ENCODE results near the gene MKI67. TPM values are rescaled to one million over a fixed set of nuclear protein-coding genes. Genes with fewer than 3 reads are reported as not detected.

Gene MKI67
- total and polyA plus RNA-seq, 9 donors: 14.4 to 52.3 (median 38.2) TPM

- Histone ChIP-seq H3K27me3 (ENCODE audit: control insufficient read depth, insufficient read depth, low read length) (no peaks in the 10 kb centered on the region), H3K27ac (ENCODE audit: low read length) (no peak overlapping the region), H3K4me1 (ENCODE audit: control insufficient read depth, insufficient read depth, low read length) (peaks cover 12% of the 10 kb centered on the region), H3K9me3 (replicated peaks; ENCODE audit: control insufficient read depth, low read depth, low read length) (no peaks in the 10 kb centered on the region), H3K36me3 (ENCODE audit: control insufficient read depth, insufficient read depth, low read length) (no peaks in the 10 kb centered on the region), H3K4me3 (ENCODE audit: low read length) (no peak overlapping the region)
- 60% methylated on average over 8 of the region's 10 CpGs for whole genome bisulfite sequencing (ENCODE audit: insufficient coverage)
- no peak for DNase-seq
Observed at GRCh38 chr10:128086003-128086863, 40.0 kb downstream of the MKI67 start.

DNA sequence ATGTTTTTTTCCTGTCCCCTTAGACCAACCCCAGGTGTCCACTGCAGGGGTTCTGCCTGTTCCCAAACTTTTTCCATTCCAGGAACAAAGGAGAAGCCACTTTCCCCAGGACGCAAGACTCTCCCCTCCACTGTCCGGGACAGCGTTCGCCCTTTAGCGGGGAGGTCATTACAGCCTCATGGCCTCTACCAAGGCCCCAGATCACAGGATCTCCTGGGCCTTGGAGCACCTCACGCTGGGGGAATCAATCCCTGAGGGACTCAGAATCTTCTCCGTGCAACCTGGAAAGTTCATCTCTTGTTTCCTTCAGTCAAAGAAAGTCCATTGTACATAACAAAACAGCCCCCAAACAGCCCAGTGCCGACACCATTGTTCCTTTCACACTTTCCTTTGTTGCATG is 41.2 kb downstream of the MKI67 start:
- Histone ChIP-seq H3K36me3 (ENCODE audit: control insufficient read depth, insufficient read depth, low read length) (no peaks in the 10 kb centered on the region), H3K4me3 (ENCODE audit: low read length) (no peak overlapping the region), H3K9me3 (replicated peaks; ENCODE audit: control insufficient read depth, low read depth, low read length) (no peaks in the 10 kb centered on the region), H3K27ac (ENCODE audit: low read length) (no peak overlapping the region), H3K27me3 (ENCODE audit: control insufficient read depth, insufficient read depth, low read length) (no peaks in the 10 kb centered on the region), H3K4me1 (ENCODE audit: control insufficient read depth, insufficient read depth, low read length) (peaks cover 12% of the 10 kb centered on the region)
- WGBS (ENCODE audit: insufficient coverage): 81% methylated on average over 6 of the region's 8 CpGs
- no peak for DNase-seq

- WGBS (ENCODE audit: insufficient coverage): 86% methylated on average over 7 of the region's 10 CpGs
- H3K27me3 ChIP-seq (ENCODE audit: control insufficient read depth, insufficient read depth, low read length): no peaks in the 10 kb centered on the region
- H3K27ac ChIP-seq (ENCODE audit: low read length): no peak overlapping the region
- H3K4me3 ChIP-seq (ENCODE audit: low read length): no peak overlapping the region
- H3K4me1 ChIP-seq (ENCODE audit: control insufficient read depth, insufficient read depth, low read length): peaks cover 12% of the 10 kb centered on the region
- H3K36me3 ChIP-seq (ENCODE audit: control insufficient read depth, insufficient read depth, low read length): no peaks in the 10 kb centered on the region
- H3K9me3 ChIP-seq (replicated peaks; ENCODE audit: control insufficient read depth, low read depth, low read length): no peaks in the 10 kb centered on the region
- DNase-seq: no peak
Observed at GRCh38 chr10:128084364-128084763, 41.9 kb downstream of the MKI67 start.

DNA sequence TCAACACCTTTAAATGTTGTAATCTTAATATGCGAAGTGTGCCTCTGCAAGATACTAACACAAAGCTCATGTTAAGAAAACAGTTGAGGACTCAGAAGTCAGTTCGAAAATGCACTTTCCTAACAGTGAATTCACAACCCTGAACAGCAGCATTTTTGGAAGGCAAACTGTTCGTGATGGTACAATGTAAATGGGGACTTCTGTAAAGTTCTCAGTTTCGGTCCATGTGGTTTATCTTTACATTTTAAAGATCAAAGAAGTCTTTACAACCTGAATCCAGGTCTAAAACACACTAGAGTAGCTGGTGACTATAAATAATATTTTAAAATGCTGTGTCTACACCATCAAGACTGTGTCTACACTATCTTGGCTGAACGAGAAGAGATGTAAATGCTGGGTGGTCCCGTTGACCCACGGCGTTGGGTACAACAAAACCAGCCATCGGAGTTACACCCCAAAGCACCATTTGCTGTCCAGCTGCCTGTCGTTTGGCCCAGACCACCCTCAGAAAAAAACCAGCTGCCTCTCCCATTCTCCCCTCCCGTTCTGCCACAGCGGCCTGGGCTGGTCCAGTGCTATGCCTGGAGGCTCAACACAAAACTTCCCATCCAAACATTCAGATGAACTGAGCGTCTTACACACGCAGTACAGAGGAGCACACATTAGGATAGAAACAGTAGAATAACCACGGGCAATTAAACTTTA is 42.9 kb downstream of the MKI67 start:
- peaks cover 11% of the 10 kb centered on the region for H3K4me1 ChIP-seq (ENCODE audit: control insufficient read depth, insufficient read depth, low read length)
- DNase-seq: no peak
- H3K4me3 ChIP-seq (ENCODE audit: low read length): no peak overlapping the region
- WGBS (ENCODE audit: insufficient coverage): 76% methylated on average over 8 of the region's 15 CpGs
- no peak overlapping the region for H3K27ac ChIP-seq (ENCODE audit: low read length)
- H3K9me3 ChIP-seq (replicated peaks; ENCODE audit: control insufficient read depth, low read depth, low read length): no peaks in the 10 kb centered on the region
- no peaks in the 10 kb centered on the region for H3K27me3 ChIP-seq (ENCODE audit: control insufficient read depth, insufficient read depth, low read length)
- peaks cover 5% of the 10 kb centered on the region for H3K36me3 ChIP-seq (ENCODE audit: control insufficient read depth, insufficient read depth, low read length)

- DNase-seq: no peak
- Histone ChIP-seq H3K4me3 (ENCODE audit: low read length) (no peak overlapping the region), H3K36me3 (ENCODE audit: control insufficient read depth, insufficient read depth, low read length) (peaks cover 9% of the 10 kb centered on the region), H3K9me3 (replicated peaks; ENCODE audit: control insufficient read depth, low read depth, low read length) (no peaks in the 10 kb centered on the region), H3K4me1 (ENCODE audit: control insufficient read depth, insufficient read depth, low read length) (peaks cover 5% of the 10 kb centered on the region), H3K27me3 (ENCODE audit: control insufficient read depth, insufficient read depth, low read length) (no peaks in the 10 kb centered on the region), H3K27ac (ENCODE audit: low read length) (no peak overlapping the region)
- WGBS (ENCODE audit: insufficient coverage): no CpG with 5 or more reads among the region's 3 CpGs
Observed at GRCh38 chr10:128081720-128082119, 44.5 kb downstream of the MKI67 start.

GRCh38 chr10:128081222-128081621 is 45.0 kb downstream of the MKI67 start:
- no peaks in the 10 kb centered on the region for H3K9me3 ChIP-seq (replicated peaks; ENCODE audit: control insufficient read depth, low read depth, low read length)
- peaks cover 9% of the 10 kb centered on the region for H3K36me3 ChIP-seq (ENCODE audit: control insufficient read depth, insufficient read depth, low read length)
- H3K27ac ChIP-seq (ENCODE audit: low read length): no peak overlapping the region
- H3K27me3 ChIP-seq (ENCODE audit: control insufficient read depth, insufficient read depth, low read length): no peaks in the 10 kb centered on the region
- no peak overlapping the region for H3K4me3 ChIP-seq (ENCODE audit: low read length)
- H3K4me1 ChIP-seq (ENCODE audit: control insufficient read depth, insufficient read depth, low read length): no peaks in the 10 kb centered on the region
- DNase-seq: no peak
- 83% methylated on average over 1 of the region's 4 CpGs for WGBS (ENCODE audit: insufficient coverage)

GRCh38 chr10:128080641-128081040 is 45.6 kb downstream of the MKI67 start:
- Histone ChIP-seq H3K4me3 (ENCODE audit: low read length) (no peak overlapping the region), H3K27me3 (ENCODE audit: control insufficient read depth, insufficient read depth, low read length) (no peaks in the 10 kb centered on the region), H3K4me1 (ENCODE audit: control insufficient read depth, insufficient read depth, low read length) (no peaks in the 10 kb centered on the region), H3K27ac (ENCODE audit: low read length) (no peak overlapping the region), H3K9me3 (replicated peaks; ENCODE audit: control insufficient read depth, low read depth, low read length) (no peaks in the 10 kb centered on the region), H3K36me3 (ENCODE audit: control insufficient read depth, insufficient read depth, low read length) (peaks cover 9% of the 10 kb centered on the region)
- 76% methylated on average over 6 of the region's 8 CpGs for WGBS (ENCODE audit: insufficient coverage)
- no peak for DNase-seq

DNA sequence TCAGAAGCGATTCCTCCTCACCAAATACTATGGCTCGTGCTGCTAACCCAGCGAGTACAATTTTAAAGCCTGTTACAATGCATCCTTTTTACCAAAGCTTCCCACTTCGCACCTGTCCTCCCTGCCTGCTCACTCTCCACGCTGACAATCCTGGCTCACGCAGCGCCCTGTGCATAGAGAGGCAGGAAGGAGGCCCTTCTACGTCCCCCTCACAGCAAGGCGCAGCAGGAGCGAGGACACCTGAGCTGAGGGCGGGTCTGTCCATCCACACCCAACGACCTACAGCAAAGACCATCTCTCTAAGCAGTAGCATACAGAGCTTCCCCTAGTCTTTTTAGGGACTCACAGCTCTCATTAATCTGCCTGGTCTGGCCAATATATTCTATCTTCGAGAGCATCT is 46.0 kb downstream of the MKI67 start:
- peaks cover 9% of the 10 kb centered on the region for H3K36me3 ChIP-seq (ENCODE audit: control insufficient read depth, insufficient read depth, low read length)
- WGBS (ENCODE audit: insufficient coverage): 66% methylated on average over 5 of the region's 13 CpGs

GRCh38 chr10:128078136-128078969 is 47.9 kb downstream of the MKI67 start:
- WGBS (ENCODE audit: insufficient coverage): 64% methylated on average over 14 of the region's 17 CpGs
- H3K36me3 ChIP-seq (ENCODE audit: control insufficient read depth, insufficient read depth, low read length): peaks cover 9% of the 10 kb centered on the region
- H3K27ac ChIP-seq (ENCODE audit: low read length): no peak overlapping the region
- H3K9me3 ChIP-seq (replicated peaks; ENCODE audit: control insufficient read depth, low read depth, low read length): no peaks in the 10 kb centered on the region
- H3K4me1 ChIP-seq (ENCODE audit: control insufficient read depth, insufficient read depth, low read length): no peaks in the 10 kb centered on the region
- no peak overlapping the region for H3K4me3 ChIP-seq (ENCODE audit: low read length)
- no peaks in the 10 kb centered on the region for H3K27me3 ChIP-seq (ENCODE audit: control insufficient read depth, insufficient read depth, low read length)
- DNase-seq: no peak

More for the DNA sequence above, 46.0 kb downstream of the MKI67 start:
- no peaks in the 10 kb centered on the region for H3K27me3 ChIP-seq (ENCODE audit: control insufficient read depth, insufficient read depth, low read length)
- no peak for DNase-seq
- H3K9me3 ChIP-seq (replicated peaks; ENCODE audit: control insufficient read depth, low read depth, low read length): no peaks in the 10 kb centered on the region
- no peaks in the 10 kb centered on the region for H3K4me1 ChIP-seq (ENCODE audit: control insufficient read depth, insufficient read depth, low read length)
- no peak overlapping the region for H3K27ac ChIP-seq (ENCODE audit: low read length)
- no peak overlapping the region for H3K4me3 ChIP-seq (ENCODE audit: low read length)
